Bronchial epithelial cell (primary cell): ENCODE measurements around the gene EEIG1. TPM values are rescaled to one million over a fixed set of nuclear protein-coding genes. Genes with fewer than 3 reads are reported as not detected.

Source experiments
- DNase-seq: peaks from one replicate; pipeline ENCODE4 v3.0.0-alpha.2; 2010; ENCODE audit warnings: low read depth
- FAIRE-seq: peaks from 2 replicates; lab custom pipeline; 2011; peaks lifted over from hg19 to GRCh38; lab: Jason Lieb, UNC
- H3K27me3 ChIP-seq: 2 replicates; pipeline ENCODE4 v1.5.1; 2011; ENCODE audit warnings: low read length; ENCODE audit not compliant: control insufficient read depth, insufficient read depth
- H3K36me3 ChIP-seq: 2 replicates; pipeline ENCODE4 v1.5.1; 2011; ENCODE audit warnings: low read length; ENCODE audit not compliant: control insufficient read depth, insufficient read depth
- H3K4me3 ChIP-seq: 2 replicates; pipeline ENCODE4 v1.5.1; 2011; ENCODE audit warnings: mild to moderate bottlenecking, low read depth, low read length, control low read depth
- CTCF ChIP-seq: IDR thresholded peaks from 2 replicates; pipeline ENCODE4 v1.5.1; 2011; ENCODE audit warnings: mild to moderate bottlenecking, moderate library complexity, low read length, control low read depth, inconsistent platforms; ENCODE audit not compliant: insufficient read depth, severe bottlenecking
- total RNA-seq: library from RNA; depleted of rRNA; stranded (reverse); fragments of >200 nt; gene quantifications from 2 replicates; pipeline ENCODE4 v1.2.1, GENCODE V29; 2014

EEIG1 gene
- total RNA-seq, 1 donor from 2014 or later = 7.4 TPM

- Histone ChIP-seq H3K36me3 (no peaks in the 10 kb centered on the region), H3K4me3 (no peak overlapping the region), H3K27me3 (no peaks in the 10 kb centered on the region)
- FAIRE-seq = no peak
- DNase-seq = no peak
- TF ChIP-seq CTCF = no peak
These were observed 18.5 kb downstream of the EEIG1 start for GRCh38 chr9:127962278-127962677.

- no peak overlapping the region for H3K4me3 ChIP-seq
- no peak for TF ChIP-seq CTCF
- peaks cover 1% of the 10 kb centered on the region for H3K36me3 ChIP-seq
- FAIRE-seq (no peak), DNase-seq (no peak)
- H3K27me3 ChIP-seq = no peaks in the 10 kb centered on the region
These were observed 19.1 kb downstream of the EEIG1 start for GRCh38 chr9:127961613-127962155.

- TF ChIP-seq CTCF = no peak
- H3K36me3 ChIP-seq = peaks cover 1% of the 10 kb centered on the region
- FAIRE-seq (no peak), DNase-seq (no peak)
- H3K27me3 ChIP-seq = no peaks in the 10 kb centered on the region
- no peak overlapping the region for H3K4me3 ChIP-seq
These were observed 19.7 kb downstream of the EEIG1 start for GRCh38 chr9:127961155-127961490.

- Histone ChIP-seq H3K36me3 (peaks cover 1% of the 10 kb centered on the region), H3K27me3 (no peaks in the 10 kb centered on the region), H3K4me3 (no peak overlapping the region)
- DNase-seq = no peak
- FAIRE-seq = no peak
- TF ChIP-seq CTCF = no peak
These were observed 20.2 kb downstream of the EEIG1 start for GRCh38 chr9:127960410-127961154.

GRCh38 chr9:127959841-127960409, 20.9 kb downstream of the EEIG1 start:
- Histone ChIP-seq H3K4me3 (no peak overlapping the region), H3K36me3 (peaks cover 1% of the 10 kb centered on the region), H3K27me3 (no peaks in the 10 kb centered on the region)
- FAIRE-seq (no peak), DNase-seq (no peak)
- no peak for TF ChIP-seq CTCF

- H3K4me3 ChIP-seq = no peak overlapping the region
- no peak for FAIRE-seq
- no peak for TF ChIP-seq CTCF
- no peaks in the 10 kb centered on the region for H3K27me3 ChIP-seq
- H3K36me3 ChIP-seq = peaks cover 1% of the 10 kb centered on the region
- no peak for DNase-seq
These were observed 21.4 kb downstream of the EEIG1 start for GRCh38 chr9:127959398-127959797.
